H1 (cell line): ENCODE results near the gene PDZK1IP1.

Source experiments
- KDM5A ChIP-seq: fragments of 200-600 bp; IDR thresholded peaks from 2 replicates; pipeline ENCODE4 v1.7.1; 2012; ENCODE audit warnings: mild to moderate bottlenecking, low read length, inconsistent platforms, mixed read lengths
- PHF8 ChIP-seq: fragments of 200-600 bp; sonication (generic); conservative IDR thresholded peaks from 2 replicates; pipeline ENCODE4 v1.7.1; 2012; ENCODE audit warnings: low read depth, mild to moderate bottlenecking, inconsistent platforms, low read length, moderate library complexity
- POLR2A ChIP-seq, 2 experiments: IDR thresholded peaks; 1 replicate in 1 of 2; 2 replicates in 1 of 2; pipeline ENCODE4 v1.6.1; 2011; ENCODE audit warnings: low read depth in 2 of 2, low read length in 2 of 2, mild to moderate bottlenecking in 2 of 2; ENCODE audit errors: control extremely low read depth in 1 of 2
- RAD21 ChIP-seq, 2 experiments: IDR thresholded peaks in 1 of 2; conservative IDR thresholded peaks in 1 of 2; 2 replicates each; pipeline ENCODE4 v1.6.1; 2011; ENCODE audit warnings: low read depth in 2 of 2, low read length in 2 of 2, improper control_type of control experiment in 1 of 2, inconsistent platforms in 1 of 2, mild to moderate bottlenecking in 1 of 2, moderate library complexity in 1 of 2
- TF ChIP-seq, protein P1 (sequence below), 3 experiments: IDR thresholded peaks; 1 replicate in 2 of 3; 2 replicates in 1 of 3; pipeline versions ENCODE4 v1.5.1 to v1.6.1; 2011; ENCODE audit warnings: low read length in 3 of 3, mild to moderate bottlenecking in 3 of 3, inconsistent platforms in 2 of 3, low read depth in 1 of 3, moderate library complexity in 1 of 3; ENCODE audit not compliant: insufficient read depth in 1 of 3; ENCODE audit errors: control extremely low read depth in 1 of 3

DNA sequence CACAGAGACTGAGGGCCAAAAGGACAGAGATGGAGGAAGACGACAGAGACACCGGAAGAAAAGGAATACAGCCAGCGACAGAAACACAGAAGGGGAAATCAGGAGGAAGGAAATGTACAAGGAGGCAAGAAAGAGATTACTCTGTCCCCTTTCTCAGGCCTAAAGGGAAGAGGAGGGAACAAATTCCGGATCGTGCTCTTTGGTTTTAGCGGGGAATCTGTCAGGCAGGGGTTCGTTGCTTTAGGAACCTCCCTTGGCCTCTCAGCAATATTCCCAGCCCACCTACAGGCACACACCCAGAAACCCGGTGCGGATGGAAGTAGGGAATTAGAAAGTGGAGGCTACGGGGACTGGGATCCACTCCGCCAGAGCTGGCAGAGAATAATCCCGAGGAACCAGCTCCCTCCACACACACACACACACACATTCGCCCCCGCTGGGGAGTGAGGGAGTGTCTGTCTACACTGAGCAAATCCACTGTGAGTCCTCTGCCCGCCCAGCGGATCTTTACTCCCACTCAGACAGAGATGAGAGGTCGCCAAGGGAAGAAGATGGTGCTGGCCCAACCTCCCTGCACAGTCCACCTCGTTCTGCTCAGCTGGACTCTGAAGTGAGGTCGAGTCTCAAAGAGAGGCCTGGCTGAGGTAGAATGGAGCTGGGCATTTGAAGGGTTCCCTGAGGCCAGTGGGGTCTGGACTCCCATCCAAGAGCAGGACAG is 36.4 kb upstream of the PDZK1IP1 start:
- no peak for TF ChIP-seq POLR2A (IDR thresholded peaks at IDR 0.05; ENCODE audit: control extremely low read depth in 1 of 2, low read depth in 2 of 2, low read length in 2 of 2)
- no peak for TF ChIP-seq PHF8
- TF ChIP-seq, protein P1, sequence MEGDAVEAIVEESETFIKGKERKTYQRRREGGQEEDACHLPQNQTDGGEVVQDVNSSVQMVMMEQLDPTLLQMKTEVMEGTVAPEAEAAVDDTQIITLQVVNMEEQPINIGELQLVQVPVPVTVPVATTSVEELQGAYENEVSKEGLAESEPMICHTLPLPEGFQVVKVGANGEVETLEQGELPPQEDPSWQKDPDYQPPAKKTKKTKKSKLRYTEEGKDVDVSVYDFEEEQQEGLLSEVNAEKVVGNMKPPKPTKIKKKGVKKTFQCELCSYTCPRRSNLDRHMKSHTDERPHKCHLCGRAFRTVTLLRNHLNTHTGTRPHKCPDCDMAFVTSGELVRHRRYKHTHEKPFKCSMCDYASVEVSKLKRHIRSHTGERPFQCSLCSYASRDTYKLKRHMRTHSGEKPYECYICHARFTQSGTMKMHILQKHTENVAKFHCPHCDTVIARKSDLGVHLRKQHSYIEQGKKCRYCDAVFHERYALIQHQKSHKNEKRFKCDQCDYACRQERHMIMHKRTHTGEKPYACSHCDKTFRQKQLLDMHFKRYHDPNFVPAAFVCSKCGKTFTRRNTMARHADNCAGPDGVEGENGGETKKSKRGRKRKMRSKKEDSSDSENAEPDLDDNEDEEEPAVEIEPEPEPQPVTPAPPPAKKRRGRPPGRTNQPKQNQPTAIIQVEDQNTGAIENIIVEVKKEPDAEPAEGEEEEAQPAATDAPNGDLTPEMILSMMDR (IDR thresholded peaks at IDR 0.05; ENCODE audit: control extremely low read depth in 1 of 3, insufficient read depth in 1 of 3, low read depth in 1 of 3, low read length in 3 of 3): no peak
- TF ChIP-seq KDM5A: no peak
- no peak for TF ChIP-seq RAD21 (IDR thresholded peaks at IDR 0.05 in 1 of 2, conservative IDR thresholded peaks at IDR 0.05 in 1 of 2; ENCODE audit: low read depth in 2 of 2, low read length in 2 of 2)
